ENCODE measurements around the gene HNRNPLL.
"Not testable (repeated sequence)": the region's sequence is repeated elsewhere in the genome, so short reads cannot be mapped to it uniquely, and the experiment has no call there.

Gene HNRNPLL

DNA sequence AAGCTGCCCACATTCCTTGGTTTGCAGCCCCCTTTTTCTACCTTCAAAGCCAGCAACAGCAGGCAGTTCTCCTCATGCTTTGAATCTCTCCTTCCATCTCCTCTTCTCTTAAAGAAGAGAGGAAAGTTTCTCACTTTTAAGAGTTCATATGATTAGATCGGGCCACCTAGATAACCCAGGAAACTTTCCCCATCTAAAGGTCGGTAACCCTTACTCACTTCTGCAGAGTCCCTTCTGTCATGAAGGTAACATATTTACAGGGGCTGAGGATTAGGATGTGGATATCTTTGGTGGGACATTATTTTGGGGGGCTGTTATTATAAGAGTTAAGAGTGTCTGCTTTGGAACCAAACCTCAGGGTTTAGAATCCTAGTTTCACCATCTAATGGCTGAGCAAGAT, 51.0 kb downstream of the HNRNPLL start:
- no peak for DNase-seq

DNA sequence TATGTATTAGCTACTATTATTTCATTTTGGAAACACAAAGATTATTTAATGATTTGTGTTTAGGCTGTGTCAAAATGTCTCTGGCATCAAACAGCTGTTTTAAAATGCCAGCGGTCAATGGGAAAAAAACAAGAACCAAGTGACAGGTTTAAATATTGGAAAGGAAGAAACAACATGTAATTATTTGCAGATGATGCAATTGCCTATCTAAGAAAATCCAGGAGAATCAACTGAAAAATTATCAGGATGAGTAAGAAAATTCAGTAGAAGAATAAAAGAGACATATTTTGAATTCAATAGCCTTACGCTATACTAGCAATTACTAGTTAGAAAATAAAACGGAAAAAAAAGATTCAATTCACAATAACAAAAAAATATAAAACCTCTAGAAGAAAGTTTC, 51.6 kb downstream of the HNRNPLL start:
- DNase-seq, result no peak

DNA sequence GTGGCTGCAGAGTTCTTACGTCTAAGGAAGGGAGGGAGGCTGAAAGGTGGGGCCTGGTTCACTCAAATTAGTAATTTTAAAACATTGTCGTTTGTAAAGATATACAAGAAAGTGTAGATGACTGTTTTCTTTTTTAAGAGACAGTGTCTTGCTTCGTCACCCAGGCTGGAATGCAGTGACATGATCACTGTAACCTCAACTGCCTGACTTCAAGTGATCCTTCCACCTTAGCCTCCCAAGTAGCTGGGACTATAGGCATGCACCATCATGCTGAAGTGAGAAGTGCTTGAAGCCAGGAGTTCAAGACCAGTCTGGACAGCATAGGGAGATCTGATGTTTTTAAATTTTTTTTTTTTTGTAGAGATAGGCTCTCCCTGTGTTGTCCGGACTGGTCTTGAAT, 52.9 kb downstream of the HNRNPLL start:
- no peak for DNase-seq

GRCh38 chr2:38549071-38549704, 53.5 kb downstream of the HNRNPLL start:
- DNase-seq, result no peak

- no peak for DNase-seq
Observed at GRCh38 chr2:38547791-38548190, 54.9 kb downstream of the HNRNPLL start.

GRCh38 chr2:38546585-38546984, 56.1 kb downstream of the HNRNPLL start:
- DNase-seq, result no peak

- DNase-seq, result no peak
Observed at GRCh38 chr2:38546064-38546463, 56.7 kb downstream of the HNRNPLL start.

DNA sequence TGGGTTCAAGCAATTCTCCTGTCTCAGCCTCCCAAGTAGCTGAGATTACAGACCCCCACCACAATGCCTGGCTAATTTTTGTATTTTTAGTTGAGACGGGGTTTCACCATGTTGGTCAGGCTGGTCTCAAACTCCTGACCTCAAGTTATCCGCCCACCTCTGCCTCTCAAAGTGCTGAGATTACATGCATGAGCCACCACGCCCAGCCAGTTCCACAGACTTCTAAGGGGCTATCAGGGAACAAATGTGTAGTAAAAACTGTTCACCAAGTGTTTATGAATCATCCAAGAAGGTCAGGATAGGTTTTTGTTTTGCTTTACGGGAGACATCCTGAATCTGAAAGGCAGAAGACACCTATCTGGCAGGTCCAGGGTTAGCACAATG, 60.5 kb downstream of the HNRNPLL start:
- DNase-seq, result not testable (repeated sequence)

DNA sequence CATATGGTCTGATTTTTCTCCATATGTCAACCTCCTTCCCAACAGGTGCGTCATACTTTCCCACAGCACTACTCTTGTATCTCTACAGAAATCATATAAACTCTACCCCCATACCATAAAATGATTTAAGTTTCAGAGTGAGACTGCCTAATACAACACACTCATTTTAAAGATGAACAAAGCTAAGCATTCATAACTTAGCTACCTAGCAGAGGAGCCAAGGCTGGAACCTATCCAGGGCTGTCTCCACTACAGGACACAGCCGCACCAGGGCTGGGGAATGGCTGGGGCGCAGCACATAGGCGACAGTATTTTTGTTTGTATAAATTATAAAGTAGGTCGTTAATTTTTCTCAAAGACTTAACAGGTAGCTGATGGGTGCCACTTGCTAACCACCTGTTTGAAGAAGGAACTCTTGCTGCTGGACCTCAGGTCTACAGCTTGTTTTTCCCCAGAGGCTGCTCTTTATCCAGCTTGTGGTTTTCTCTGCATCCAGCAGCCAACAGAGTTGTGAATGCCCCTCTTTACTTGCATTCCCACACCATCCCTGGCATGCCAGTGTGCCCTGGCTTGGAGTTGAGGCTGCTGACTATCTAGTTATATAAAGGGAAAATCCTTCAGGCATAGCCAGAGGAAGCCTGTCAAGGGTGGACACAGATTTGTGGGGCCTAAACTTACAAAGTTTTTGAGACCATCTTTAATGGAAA, 62.0 kb downstream of the HNRNPLL start:
- DNase-seq, result no peak

DNA sequence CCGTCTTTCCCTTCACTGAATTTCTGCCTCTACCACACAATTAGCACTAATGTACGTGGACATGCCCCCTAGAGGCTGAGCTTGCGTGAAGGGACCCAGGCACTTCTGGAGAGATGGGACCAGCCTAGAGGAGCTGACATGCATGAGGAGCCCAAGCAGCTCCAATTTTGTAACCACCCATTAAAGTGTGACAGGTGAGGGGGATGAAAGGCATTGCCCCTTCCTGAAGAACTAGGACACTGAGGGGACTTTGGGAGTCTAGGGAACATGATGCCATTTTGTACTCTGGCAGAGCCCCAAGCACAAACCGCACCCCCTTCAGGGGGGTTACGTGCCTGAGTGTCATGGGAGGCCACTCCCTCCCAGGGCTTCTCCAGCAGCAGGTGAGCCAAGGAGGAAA, 63.6 kb downstream of the HNRNPLL start:
- no peak for DNase-seq

GRCh38 chr2:38537937-38538525, 64.7 kb downstream of the HNRNPLL start:
- DNase-seq, result no peak

GRCh38 chr2:38537296-38537695, 65.4 kb downstream of the HNRNPLL start:
- not testable (repeated sequence) for DNase-seq

DNA sequence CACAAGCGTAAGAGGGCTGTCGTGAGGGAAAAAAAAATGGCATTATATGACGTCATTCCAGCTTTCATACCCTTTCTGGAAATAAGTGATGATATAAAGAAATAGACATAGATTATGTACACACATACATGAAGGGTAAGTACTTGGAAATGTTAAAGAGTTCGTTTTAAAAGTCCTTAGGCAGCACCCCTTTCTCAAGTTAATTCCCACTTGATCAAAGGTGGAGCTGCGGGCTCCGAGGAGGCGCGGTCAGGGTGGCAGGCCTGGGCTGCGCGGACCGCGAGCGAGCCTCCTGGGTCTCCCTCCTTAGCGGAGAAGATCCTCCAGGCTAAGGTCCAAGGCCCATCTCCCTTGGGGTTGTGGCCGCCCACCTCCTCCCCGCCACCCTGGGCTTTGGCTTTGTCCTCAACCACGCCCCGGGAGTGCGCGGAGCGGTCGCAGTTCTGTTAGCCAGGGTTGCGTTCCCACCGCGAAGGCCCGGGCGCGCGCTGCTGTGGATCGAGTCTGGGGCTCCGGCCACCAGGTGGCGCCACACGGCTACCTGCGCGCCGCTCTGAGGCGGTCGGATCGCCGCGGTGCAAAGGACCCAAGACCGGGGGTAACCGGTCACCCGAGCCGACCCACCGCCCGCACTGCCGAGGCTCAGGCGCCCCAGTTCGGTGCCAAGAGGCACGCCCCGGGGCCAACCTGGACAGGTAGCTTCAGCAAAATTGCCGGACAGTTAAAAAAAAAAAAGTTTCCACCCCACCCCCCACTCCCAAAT, 66.8 kb downstream of the HNRNPLL start:
- peak; percentile 59 for DNase-seq

DNA sequence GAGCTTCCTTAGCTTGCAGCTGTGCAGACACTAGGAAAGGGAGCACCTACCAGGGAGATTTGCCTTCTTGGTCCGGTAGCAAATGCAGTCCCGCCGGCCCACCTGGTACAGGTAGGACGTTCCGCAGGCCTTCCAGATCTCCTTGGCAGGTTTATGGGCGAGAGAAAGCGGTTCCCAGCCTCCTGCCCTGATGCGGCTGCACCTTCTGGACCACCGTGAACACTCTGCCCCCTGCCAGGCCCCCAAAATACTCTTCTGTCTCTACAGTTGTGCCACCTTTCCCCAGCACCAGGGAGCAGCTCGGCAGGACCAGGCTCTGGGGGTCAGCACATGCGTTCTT, 67.4 kb downstream of the HNRNPLL start:
- DNase-seq, result no peak

GRCh38 chr2:38534746-38535403, 67.9 kb downstream of the HNRNPLL start:
- no peak for DNase-seq

- DNase-seq, result no peak
Observed at GRCh38 chr2:38533757-38534545, 68.8 kb downstream of the HNRNPLL start.

GRCh38 chr2:38533180-38533579, 69.5 kb downstream of the HNRNPLL start:
- peak; percentile 86 for DNase-seq

- DNase-seq, result no peak
Observed at GRCh38 chr2:38532366-38532765, 70.4 kb downstream of the HNRNPLL start.

DNA sequence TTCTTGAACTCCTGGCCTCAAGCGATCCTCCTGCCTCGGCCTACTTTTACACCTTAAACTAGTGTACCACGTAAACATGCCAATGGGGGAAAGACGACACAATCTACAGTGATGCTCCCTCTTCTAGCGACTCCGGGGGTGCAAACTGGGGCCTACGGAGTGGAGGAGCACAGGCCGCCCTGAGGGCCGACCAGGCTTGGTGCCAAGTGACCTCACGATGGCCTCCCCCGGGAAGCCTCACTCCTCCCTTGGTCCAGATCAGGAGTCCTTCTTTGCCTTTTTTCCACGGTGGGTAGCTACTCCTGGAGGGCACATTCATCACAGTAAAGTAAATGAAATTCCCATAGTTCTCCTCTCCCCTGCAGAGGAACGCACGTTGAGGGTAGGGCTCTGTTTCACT, 73.5 kb downstream of the HNRNPLL start:
- no peak for DNase-seq

GRCh38 chr2:38528534-38528933, 74.2 kb downstream of the HNRNPLL start:
- no peak for DNase-seq

GRCh38 chr2:38528008-38528442, 74.7 kb downstream of the HNRNPLL start:
- peak; percentile 27 for DNase-seq

DNA sequence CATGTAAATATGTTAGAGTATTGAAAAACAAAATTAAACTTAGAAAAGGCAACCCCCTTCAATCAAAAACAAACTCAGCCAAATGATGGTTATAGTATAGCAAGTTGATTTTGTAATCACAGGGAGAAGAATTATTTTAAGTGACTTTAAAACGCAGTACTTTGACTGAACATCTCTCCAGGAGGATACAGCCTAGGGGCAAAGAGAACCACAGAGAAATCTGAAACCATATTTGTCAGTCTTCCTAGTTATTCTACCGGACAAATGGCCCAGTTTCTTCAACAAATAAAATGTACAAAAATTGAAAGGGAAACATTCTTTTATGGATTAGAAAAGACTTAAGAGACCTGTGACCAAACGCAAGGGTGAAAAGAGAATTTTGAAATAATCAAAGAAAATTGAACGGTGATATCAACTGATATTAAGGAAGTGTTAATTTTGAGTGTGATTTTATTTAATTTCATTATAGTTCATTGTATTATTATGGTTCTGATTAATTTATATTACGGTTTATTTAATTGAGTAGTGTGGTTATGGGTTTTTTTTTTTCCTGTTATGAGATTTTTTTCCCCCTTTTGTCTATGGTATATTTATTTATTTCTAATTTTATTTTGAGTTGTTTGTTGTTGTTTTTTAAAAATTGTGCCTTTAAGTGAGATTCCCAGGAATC, 75.3 kb downstream of the HNRNPLL start:
- no peak for DNase-seq

Measured in inflammatory macrophage treated with lipopolysaccharide for 4 hours (primary cell).